Measurements from ENCODE around the gene ILDR2.

DNA sequence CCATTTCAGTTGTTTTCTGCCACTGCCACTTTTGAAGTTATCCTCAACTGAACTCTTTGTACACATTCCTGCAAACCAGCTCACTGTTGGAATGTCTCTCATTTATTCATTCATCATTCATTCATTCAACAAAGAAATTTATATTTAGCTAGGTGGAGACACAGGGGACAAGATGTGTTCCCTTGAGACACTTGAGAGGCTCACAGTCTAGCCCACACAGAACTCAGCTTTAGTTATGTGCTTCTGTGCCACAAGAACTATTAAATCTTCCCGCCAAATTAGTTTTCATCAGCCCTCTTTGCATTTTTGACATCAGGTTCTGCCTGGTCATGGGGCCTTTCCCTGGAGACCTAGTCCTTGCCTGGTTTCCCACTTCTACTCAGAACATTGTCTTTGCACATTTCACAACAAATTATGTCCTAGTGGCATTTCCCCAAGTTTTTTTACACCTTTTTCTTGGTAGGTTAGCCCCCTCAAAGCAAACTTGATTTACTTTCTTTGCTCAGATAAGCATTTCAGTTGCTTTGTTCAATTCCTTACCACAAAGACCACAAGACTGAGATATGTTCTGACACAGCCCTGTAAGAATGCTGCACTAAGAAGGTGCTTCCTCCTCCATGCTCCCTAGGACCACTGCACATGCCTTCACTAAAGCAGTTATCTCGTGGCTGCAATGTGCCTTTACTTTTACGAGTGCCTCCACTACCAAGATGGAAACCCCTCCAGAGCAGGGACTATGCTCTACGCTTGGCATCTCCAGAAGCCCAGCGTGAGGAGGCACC lies 31.0 kb downstream of the ILDR2 start:
- TF ChIP-seq POLR2A (IDR thresholded peaks at IDR 0.05) = no peak
- TF ChIP-seq, protein P1, sequence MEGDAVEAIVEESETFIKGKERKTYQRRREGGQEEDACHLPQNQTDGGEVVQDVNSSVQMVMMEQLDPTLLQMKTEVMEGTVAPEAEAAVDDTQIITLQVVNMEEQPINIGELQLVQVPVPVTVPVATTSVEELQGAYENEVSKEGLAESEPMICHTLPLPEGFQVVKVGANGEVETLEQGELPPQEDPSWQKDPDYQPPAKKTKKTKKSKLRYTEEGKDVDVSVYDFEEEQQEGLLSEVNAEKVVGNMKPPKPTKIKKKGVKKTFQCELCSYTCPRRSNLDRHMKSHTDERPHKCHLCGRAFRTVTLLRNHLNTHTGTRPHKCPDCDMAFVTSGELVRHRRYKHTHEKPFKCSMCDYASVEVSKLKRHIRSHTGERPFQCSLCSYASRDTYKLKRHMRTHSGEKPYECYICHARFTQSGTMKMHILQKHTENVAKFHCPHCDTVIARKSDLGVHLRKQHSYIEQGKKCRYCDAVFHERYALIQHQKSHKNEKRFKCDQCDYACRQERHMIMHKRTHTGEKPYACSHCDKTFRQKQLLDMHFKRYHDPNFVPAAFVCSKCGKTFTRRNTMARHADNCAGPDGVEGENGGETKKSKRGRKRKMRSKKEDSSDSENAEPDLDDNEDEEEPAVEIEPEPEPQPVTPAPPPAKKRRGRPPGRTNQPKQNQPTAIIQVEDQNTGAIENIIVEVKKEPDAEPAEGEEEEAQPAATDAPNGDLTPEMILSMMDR (IDR thresholded peaks at IDR 0.05) = no peak

Data from adrenal gland (tissue), 5 donors.